H1 (cell line): Measurements from ENCODE around the gene ATP4A. TPM values are rescaled to one million over a fixed set of nuclear protein-coding genes. Genes with fewer than 3 reads are reported as not detected.

Experiments used
- CTCF ChIA-PET: fragments of 300-600 bp; sonication (Branson Sonifier 250); formaldehyde crosslinking; loops from one replicate; lab custom pipeline; 2021; ENCODE audit not compliant: partially characterized antibody; lab: Charles Lee
- POLR2A ChIA-PET: fragments of 300-600 bp; sonication (Branson Sonifier 250); formaldehyde crosslinking; loops from one replicate; lab custom pipeline; 2021; ENCODE audit warnings: inconsistent platforms; ENCODE audit not compliant: partially characterized antibody; lab: Charles Lee
- DNase-seq, 2 experiments: peaks; one replicate each; pipeline versions ENCODE4 v3.0.0 to v3.0.0-alpha.2; 2010 to 2022; ENCODE audit warnings: low spot score in 2 of 2, low read depth in 1 of 2, mixed read lengths in 1 of 2
- FAIRE-seq: peaks from 2 replicates; lab custom pipeline; 2011; peaks lifted over from hg19 to GRCh38; lab: Jason Lieb, UNC
- H2AFZ ChIP-seq: 2 replicates; pipeline ENCODE4 v1.8.1; 2012; ENCODE audit warnings: low read length, inconsistent platforms
- H2AK5ac ChIP-seq: 2 replicates; pipeline ENCODE4 v1.6.1; 2013; ENCODE audit warnings: low read depth, low read length
- H2BK120ac ChIP-seq: replicated peaks from 2 replicates; pipeline ENCODE3; 2013; ENCODE audit warnings: low read depth, low read length, inconsistent platforms
- H2BK12ac ChIP-seq: 2 replicates; pipeline ENCODE4 v1.6.1; 2013; ENCODE audit warnings: low read depth, low read length
- H2BK15ac ChIP-seq: 2 replicates; pipeline ENCODE4 v1.6.1; 2013; ENCODE audit warnings: low read length
- H2BK20ac ChIP-seq: 2 replicates; pipeline ENCODE4 v1.6.1; 2013; ENCODE audit warnings: low read length
- H2BK5ac ChIP-seq: 2 replicates; pipeline ENCODE4 v1.6.1; 2013; ENCODE audit warnings: low read depth, low read length
- H3K14ac ChIP-seq: 2 replicates; pipeline ENCODE4 v1.6.1; 2013; ENCODE audit warnings: inconsistent platforms; ENCODE audit not compliant: insufficient read length
- H3K18ac ChIP-seq: 2 replicates; pipeline ENCODE4 v1.6.1; 2013; ENCODE audit warnings: low read length; ENCODE audit errors: extremely low read depth
- H3K23ac ChIP-seq: 2 replicates; pipeline ENCODE4 v1.6.1; 2013; ENCODE audit warnings: inconsistent platforms; ENCODE audit not compliant: insufficient read length
- H3K23me2 ChIP-seq: 2 replicates; pipeline ENCODE4 v1.6.1; 2013; ENCODE audit warnings: low read depth, low read length
- H3K27ac ChIP-seq: 2 replicates; pipeline ENCODE4 v1.6.1; 2011; ENCODE audit warnings: low read depth, low read length, inconsistent platforms
- H3K27me3 ChIP-seq, 4 experiments: replicated peaks in 1 of 4; 1 replicate in 1 of 4; 2 replicates in 3 of 4; pipeline versions ENCODE4 v1.6.1 to v1.8.1; 2011 to 2013; ENCODE audit warnings: low read length in 3 of 4, mild to moderate bottlenecking in 3 of 4, inconsistent platforms in 2 of 4, mixed read lengths in 2 of 4, moderate library complexity in 1 of 4; ENCODE audit not compliant: control insufficient read depth in 3 of 4, insufficient read depth in 3 of 4; ENCODE audit errors: extremely low read depth in 1 of 4
- H3K36me3 ChIP-seq, 4 experiments: 2 replicates each; pipeline versions ENCODE4 v1.6.1 to v1.8.1; 2011 to 2013; ENCODE audit warnings: mild to moderate bottlenecking in 4 of 4, low read length in 3 of 4, moderate library complexity in 2 of 4, control low read depth in 1 of 4, inconsistent platforms in 1 of 4; ENCODE audit not compliant: insufficient read depth in 4 of 4, control insufficient read depth in 2 of 4
- H3K4ac ChIP-seq: replicated peaks from 2 replicates; pipeline ENCODE3; 2013; ENCODE audit warnings: low read length, low read depth, mixed read lengths, inconsistent platforms; ENCODE audit not compliant: insufficient read length
- H3K4me1 ChIP-seq, 4 experiments: replicated peaks in 1 of 4; 1 replicate in 1 of 4; 2 replicates in 3 of 4; pipeline versions ENCODE4 v1.6.1 to v1.8.1; 2011 to 2013; ENCODE audit warnings: low read length in 3 of 4, inconsistent platforms in 2 of 4, mixed read lengths in 1 of 4; ENCODE audit not compliant: insufficient read depth in 4 of 4, control insufficient read depth in 3 of 4
- H3K4me2 ChIP-seq, 2 experiments: 2 replicates each; pipeline versions ENCODE4 v1.6.1 to v1.8.1; 2011 to 2013; ENCODE audit warnings: low read depth in 2 of 2, low read length in 2 of 2, control low read depth in 1 of 2, inconsistent platforms in 1 of 2, mild to moderate bottlenecking in 1 of 2; ENCODE audit not compliant: insufficient read depth in 1 of 2
- H3K4me3 ChIP-seq, 4 experiments: fragments of 200-600, 300-600 bp in 1 of 4; sonication (generic), shearing (Covaris generic), sonication (Bioruptor Twin) in 1 of 4; 2 replicates each; pipeline versions ENCODE4 v1.5.1 to v1.8.1; 2011 to 2016; ENCODE audit warnings: low read length in 4 of 4, low read depth in 3 of 4, control low read depth in 2 of 4, inconsistent platforms in 2 of 4, mild to moderate bottlenecking in 2 of 4, mixed read lengths in 1 of 4, moderate library complexity in 1 of 4; ENCODE audit not compliant: insufficient read depth in 2 of 4; ENCODE audit errors: extremely low read depth in 1 of 4
- H3K56ac ChIP-seq: replicated peaks from 2 replicates; pipeline ENCODE3; 2013; ENCODE audit warnings: low read depth, mild to moderate bottlenecking, mixed read lengths, low read length, inconsistent platforms; ENCODE audit not compliant: insufficient read length
- H3K79me1 ChIP-seq: 2 replicates; pipeline ENCODE4 v1.6.1; 2013; ENCODE audit warnings: low read depth, low read length, control low read depth
- H3K79me2 ChIP-seq, 2 experiments: 2 replicates each; pipeline versions ENCODE4 v1.6.1 to v1.8.1; 2012 to 2013; ENCODE audit warnings: low read length in 2 of 2, mild to moderate bottlenecking in 2 of 2, inconsistent platforms in 1 of 2; ENCODE audit not compliant: insufficient read depth in 2 of 2, control insufficient read depth in 1 of 2
- H3K9ac ChIP-seq, 4 experiments: replicated peaks in 1 of 4; 1 replicate in 1 of 4; 2 replicates in 3 of 4; pipeline versions ENCODE4 v1.6.1 to v1.8.1; 2011 to 2013; ENCODE audit warnings: low read depth in 3 of 4, low read length in 3 of 4, control low read depth in 2 of 4, mild to moderate bottlenecking in 2 of 4, moderate library complexity in 2 of 4, inconsistent platforms in 1 of 4; ENCODE audit errors: extremely low read depth in 1 of 4
- H3K9me3 ChIP-seq, 2 experiments: 2 replicates each; pipeline versions ENCODE4 v1.6.1 to v1.8.1; 2012 to 2013; ENCODE audit warnings: mild to moderate bottlenecking in 2 of 2, moderate library complexity in 2 of 2, control low read depth in 1 of 2, inconsistent platforms in 1 of 2, low read depth in 1 of 2, low read length in 1 of 2, mixed read lengths in 1 of 2; ENCODE audit not compliant: insufficient read depth in 2 of 2
- H4K20me1 ChIP-seq, 2 experiments: replicated peaks in 1 of 2; 2 replicates each; pipeline versions ENCODE3 to v1.8.1; 2011 to 2013; ENCODE audit warnings: inconsistent platforms in 2 of 2, low read length in 2 of 2, mild to moderate bottlenecking in 1 of 2; ENCODE audit not compliant: insufficient read depth in 2 of 2, control insufficient read depth in 1 of 2
- H4K5ac ChIP-seq: 2 replicates; pipeline ENCODE4 v1.6.1; 2013; ENCODE audit warnings: low read length, low read depth, mixed read lengths, inconsistent platforms; ENCODE audit not compliant: insufficient read length
- H4K8ac ChIP-seq: 2 replicates; pipeline ENCODE4 v1.8.0; 2013; ENCODE audit warnings: mild to moderate bottlenecking, moderate library complexity, low read length, inconsistent platforms; ENCODE audit not compliant: insufficient read depth; ENCODE audit errors: extremely low read depth
- H4K91ac ChIP-seq: replicated peaks from 2 replicates; pipeline ENCODE3; 2013; ENCODE audit warnings: low read length, mixed read lengths, inconsistent platforms; ENCODE audit not compliant: insufficient read length
- ASH2L ChIP-seq: fragments of 200-600, 300-600 bp; sonication (generic); IDR thresholded peaks from one replicate; pipeline ENCODE4 v1.7.1; 2017; ENCODE audit warnings: low read length
- CEBPB ChIP-seq: IDR thresholded peaks from 2 replicates; pipeline ENCODE4 v1.6.1; 2012; ENCODE audit warnings: low read depth, low read length
- MAFK ChIP-seq: IDR thresholded peaks from 2 replicates; pipeline ENCODE4 v1.6.1; 2012; ENCODE audit warnings: low read depth, mild to moderate bottlenecking, improper control_type of control experiment, low read length
- RNF2 ChIP-seq: fragments of 200-900, 300-1000 bp; sonication (generic); IDR thresholded peaks from 2 replicates; pipeline ENCODE4 v1.7.1; 2016; ENCODE audit warnings: borderline replicate concordance, low read depth, mild to moderate bottlenecking, antibody characterized with exemption, low read length; ENCODE audit not compliant: poor library complexity, severe bottlenecking; ENCODE audit errors: missing control alignments
- RXRA ChIP-seq: IDR thresholded peaks from 2 replicates; pipeline ENCODE4 v1.6.1; 2011; ENCODE audit warnings: low read depth, mild to moderate bottlenecking, low read length, moderate library complexity; ENCODE audit not compliant: insufficient read depth
- SAP30 ChIP-seq: fragments of 300-600 bp; sonication (generic); IDR thresholded peaks from 2 replicates; pipeline ENCODE4 v1.7.1; 2012; ENCODE audit warnings: low read length, moderate library complexity, mild to moderate bottlenecking, inconsistent platforms; ENCODE audit not compliant: insufficient read depth, insufficient replicate concordance
- SIN3A ChIP-seq, 2 experiments: IDR thresholded peaks in 1 of 2; conservative IDR thresholded peaks in 1 of 2; 2 replicates each; pipeline ENCODE4 v1.6.1; 2011 to 2012; ENCODE audit warnings: low read length in 2 of 2, improper control_type of control experiment in 1 of 2, low read depth in 1 of 2, mild to moderate bottlenecking in 1 of 2
- SIRT6 ChIP-seq: IDR thresholded peaks from one replicate; pipeline ENCODE4 v1.7.1; 2012; ENCODE audit warnings: low read length, inconsistent platforms
- SIX5 ChIP-seq: IDR thresholded peaks from 2 replicates; pipeline ENCODE4 v1.6.1; 2011; ENCODE audit warnings: mild to moderate bottlenecking, low read depth, low read length
- TBP ChIP-seq: IDR thresholded peaks from 2 replicates; pipeline ENCODE4 v1.6.1; 2011; ENCODE audit warnings: low read depth, low read length, improper control_type of control experiment
- TEAD4 ChIP-seq: IDR thresholded peaks from 2 replicates; pipeline ENCODE4 v1.6.1; 2012; ENCODE audit warnings: low read depth, low read length, inconsistent platforms, mixed read lengths
- YY1 ChIP-seq: IDR thresholded peaks from 2 replicates; pipeline ENCODE4 v1.6.1; 2011; ENCODE audit warnings: low read depth, mild to moderate bottlenecking, low read length
- WGBS, 2 experiments: shearing (Covaris generic) in 1 of 2; methylation state at CpG; one replicate each; pipeline versions ENCODE4 v1.1.6 to v1.1.7; 2013 to 2015; ENCODE audit warnings: low lambda C conversion rate in 2 of 2, mixed read lengths in 2 of 2, inconsistent platforms in 1 of 2, low coverage in 1 of 2, missing lambda C conversion rate in 1 of 2; ENCODE audit not compliant: insufficient replicate concordance in 2 of 2, insufficient coverage in 1 of 2, insufficient read length in 1 of 2; ENCODE audit errors: extremely low coverage in 1 of 2, missing lambda C conversion rate in 1 of 2; 5-methylcytosine and 5-hydroxymethylcytosine counted together
- polyA plus RNA-seq, 7 experiments: library from polyadenylated mRNA; depleted of rRNA in 3 of 7; stranded (reverse) in 5 of 7; unstranded in 2 of 7; fragments of >200 nt in 5 of 7; fragments of 200-250 nt in 2 of 7; gene quantifications; 1 replicate in 5 of 7; 2 replicates in 1 of 7; 4 replicates in 1 of 7; pipeline versions ENCODE4 v1.2.1 to v1.2.3, GENCODE V29; 2011 to 2013; ENCODE audit warnings: missing spikeins in 2 of 7, mixed read lengths in 2 of 7
- total RNA-seq: library from RNA; stranded (reverse); fragmentation: NEBNext Ultra II Directional; extraction: Animal tissue kit (Norgen Biotek cat#: 25700); gene quantifications from 2 replicates; pipeline ENCODE4 v1.2.1, GENCODE V29; 2021

ATP4A gene
- total and polyA plus RNA-seq, 2 of the 8 experiments (the other 6 are each of a cell fraction or from before 2014, with no cell fraction given) = 0.50 to 1.2 TPM

GRCh38 chr19:35560271-35560670, 3.2 kb downstream of the ATP4A start:
- Histone ChIP-seq H3K56ac (no peak overlapping the region), H2BK20ac (no peak overlapping the region), H3K9me3 (no peaks in the 10 kb centered on the region; a peak in 1 of 4 replicates), H3K27me3 (peaks cover 0 to 16% (median 12%) of the 10 kb centered on the region in 4 experiments; a peak in 5 of 7 replicates), H3K79me2 (no peaks in the 10 kb centered on the region), H3K18ac (no peak overlapping the region), H2AK5ac (no peak overlapping the region), H3K4me3 (no peak overlapping the region), H2BK120ac (no peak overlapping the region), H4K8ac (no peak overlapping the region), H3K9ac (no peak overlapping the region), H3K23me2 (peaks cover 4% of the 10 kb centered on the region; the same call in 1 of the 2 replicates), H4K91ac (no peak overlapping the region), H2BK15ac (no peak overlapping the region), H2BK12ac (no peak overlapping the region), H3K79me1 (no peaks in the 10 kb centered on the region), H3K4me2 (no peak overlapping the region), H2BK5ac (no peak overlapping the region), H3K23ac (no peak overlapping the region), H4K5ac (no peak overlapping the region), H3K4me1 (peaks cover 0 to 6% (median 4%) of the 10 kb centered on the region in 4 experiments; a peak in 3 of 7 replicates), H3K14ac (no peak overlapping the region), H3K36me3 (no peaks in the 10 kb centered on the region), H2AFZ (no peak overlapping the region), H4K20me1 (peaks cover 7 to 8% of the 10 kb centered on the region in 2 experiments), H3K27ac (no peak overlapping the region), H3K4ac (no peak overlapping the region)
- TF ChIP-seq TBP = no peak
- no peak for TF ChIP-seq YY1
- TF ChIP-seq RNF2 = no peak
- TF ChIP-seq CEBPB = no peak
- no peak for TF ChIP-seq SIX5
- TF ChIP-seq RXRA = no peak
- no peak for TF ChIP-seq TEAD4
- no peak for TF ChIP-seq SIN3A (conservative IDR thresholded peaks at IDR 0.05 in 1 of 2, IDR thresholded peaks at IDR 0.05 in 1 of 2; ENCODE audit: low read depth in 1 of 2, low read length in 2 of 2)
- TF ChIP-seq ASH2L = no peak
- no peak for TF ChIP-seq SAP30
- no peak for TF ChIP-seq SIRT6
- TF ChIP-seq MAFK = no peak
- WGBS, 2 experiments = 90% methylated on average over 18 of the region's 18 CpGs; no CpG with 5 or more reads in 1 of the 2 experiments
- DNase-seq (no peak), FAIRE-seq (no peak)
- ChIA-PET CTCF (interaction anchor here (1.2 to 7.7 kb wide), 5 partner anchors 11 to 120 kb away, joined by 3 to 90 read pairs (median 4); partner anchors contain the start of gene PMIS2), POLR2A (interaction anchor here (1.2 kb wide), 1 partner anchor 54 kb away, joined by 4 read pairs; no protein-coding TSS in a partner anchor)
